Transverse colon (tissue), 4 donors: ENCODE data around the gene PRDM2. TPM values are rescaled to one million over a fixed set of nuclear protein-coding genes. Genes with fewer than 3 reads are reported as not detected.

ENCODE experiments used
- DNase-seq: peaks from one replicate; pipeline ENCODE4 v3.0.0-alpha.2; 2019
- H3K27ac ChIP-seq, 4 donors: fragments of 200-600 bp; sonication (generic); 2 replicates each; pipeline ENCODE4 v1.5.1; 2016 to 2018; ENCODE audit warnings: inconsistent platforms in 4 of 4
- H3K27me3 ChIP-seq: fragments of 200-600 bp; sonication (generic); 2 replicates; pipeline ENCODE4 v1.5.1; 2017; ENCODE audit warnings: inconsistent platforms
- H3K36me3 ChIP-seq, 4 donors: fragments of 200-600 bp; sonication (generic); 2 replicates each; pipeline ENCODE4 v1.5.1; 2017 to 2019; ENCODE audit warnings: inconsistent platforms in 4 of 4
- H3K4me1 ChIP-seq, 4 donors: fragments of 200-600 bp; sonication (generic); 2 replicates each; pipeline ENCODE4 v1.5.1; 2017 to 2020; ENCODE audit warnings: inconsistent platforms in 4 of 4
- H3K4me3 ChIP-seq, 4 donors: fragments of 200-600 bp; sonication (generic); 1 replicate in 1 of 4; 2 replicates in 3 of 4; pipeline versions ENCODE4 v1.5.1 to v1.6.1; 2017 to 2019; ENCODE audit warnings: inconsistent platforms in 4 of 4
- H3K9me3 ChIP-seq, 2 donors: fragments of 200-600 bp; sonication (generic); 2 replicates each; pipeline ENCODE4 v1.5.1; 2017 to 2019; ENCODE audit warnings: inconsistent platforms in 2 of 2
- CTCF ChIP-seq, 5 experiments: fragments of 200-600 bp in 3 of 5; fragments of 450-650 bp in 2 of 5; sonication (generic) in 3 of 5; IDR thresholded peaks; 1 replicate in 2 of 5; 2 replicates in 3 of 5; pipeline ENCODE4 v1.5.1; 2016 to 2017; ENCODE audit warnings: antibody characterized with exemption in 5 of 5, inconsistent platforms in 3 of 5, mild to moderate bottlenecking in 2 of 5, moderate library complexity in 1 of 5
- EP300 ChIP-seq: sonication (generic); formaldehyde crosslinking; IDR thresholded peaks from one replicate; pipeline ENCODE4 v1.6.1; 2017; ENCODE audit warnings: antibody characterized with exemption, low read depth
- POLR2A ChIP-seq: fragments of 450-650 bp; IDR thresholded peaks from one replicate; pipeline ENCODE4 v1.6.1; 2016; ENCODE audit warnings: antibody characterized with exemption, mild to moderate bottlenecking, moderate library complexity
- POLR2AphosphoS5 ChIP-seq, 3 donors: sonication (generic); formaldehyde crosslinking; IDR thresholded peaks; one replicate each; pipeline ENCODE4 v1.6.1; 2016; ENCODE audit warnings: antibody characterized with exemption in 3 of 3
- WGBS, 2 donors: methylation state at CpG; one replicate each; pipeline ENCODE4 v1.1.5; 2018; ENCODE audit warnings: low coverage in 1 of 2; 5-methylcytosine and 5-hydroxymethylcytosine counted together
- in situ Hi-C, 4 donors: fragments of 200-750 bp; cut with MboI; loops; one replicate each; pipeline versions ENCODE4 v1.15.0 to v1.15.1; 2017; ENCODE audit warnings: low sequenced_read_pairs in 3 of 4, low pct_ligation_motif_present in 1 of 4, low pct_unique_long_range_greater_than_20kb in 1 of 4
- intact Hi-C: fragments of 100-400 bp; cut with DNase I; formaldehyde crosslinking; loops from one replicate; pipeline ENCODE4 v1.15.1; 2023; ENCODE audit warnings: low total_unique reads
- total RNA-seq, 4 donors: library from RNA; depleted of rRNA; stranded (reverse); fragments of >200 nt; gene quantifications; one replicate each; pipeline ENCODE4 v1.1.0, GENCODE V29; 2016

The PRDM2 gene
- total RNA-seq, 4 donors from 2014 or later, result 27.3 to 40.5 (median 35.8) TPM

GRCh38 chr1:13772271-13772670, 72.3 kb downstream of the PRDM2 start:
- in situ Hi-C loops (no loop called here), intact Hi-C loops (no loop called here)
- TF ChIP-seq POLR2A (no peak), EP300 (no peak), CTCF (IDR thresholded peaks at IDR 0.05) (no peak), POLR2AphosphoS5 (IDR thresholded peaks at IDR 0.05) (no peak)
- no peak overlapping the region for H3K4me3 ChIP-seq
- H3K27ac ChIP-seq, result no peak overlapping the region
- peaks cover 0 to 27% (median 8%) of the 10 kb centered on the region in 4 donors for H3K36me3 ChIP-seq
- peaks cover 0 to 17% (median 0%) of the 10 kb centered on the region in 4 donors for H3K4me1 ChIP-seq
- H3K9me3 ChIP-seq, result no peaks in the 10 kb centered on the region
- 89 to 100% methylated on average over 1 to 4 of the region's 4 CpGs for WGBS, 2 donors
- H3K27me3 ChIP-seq, result no peaks in the 10 kb centered on the region
- no peak for DNase-seq

- Histone ChIP-seq H3K4me1 (peaks cover 0 to 11% (median 0%) of the 10 kb centered on the region in 4 donors), H3K4me3 (no peak overlapping the region), H3K27me3 (no peaks in the 10 kb centered on the region), H3K36me3 (peaks cover 0 to 44% (median 15%) of the 10 kb centered on the region in 4 donors), H3K9me3 (no peaks in the 10 kb centered on the region), H3K27ac (no peak overlapping the region)
- in situ Hi-C loops, result no loop called here
- no peak for TF ChIP-seq POLR2A
- no peak for TF ChIP-seq CTCF (IDR thresholded peaks at IDR 0.05)
- no peak for TF ChIP-seq POLR2AphosphoS5 (IDR thresholded peaks at IDR 0.05)
- TF ChIP-seq EP300, result no peak
- DNase-seq, result no peak
- WGBS, 2 donors, result 83 to 97% methylated on average over 1 to 2 of the region's 2 CpGs
- intact Hi-C loops, result no loop called here
Observed at GRCh38 chr1:13774121-13774520, 74.1 kb downstream of the PRDM2 start.

- no peak overlapping the region for H3K4me3 ChIP-seq
- TF ChIP-seq EP300 (no peak), POLR2AphosphoS5 (IDR thresholded peaks at IDR 0.05) (no peak), CTCF (IDR thresholded peaks at IDR 0.05) (no peak), POLR2A (no peak)
- no peak overlapping the region for H3K27ac ChIP-seq
- in situ Hi-C loops (no loop called here), intact Hi-C loops (no loop called here)
- no peaks in the 10 kb centered on the region for H3K9me3 ChIP-seq
- H3K27me3 ChIP-seq, result no peaks in the 10 kb centered on the region
- peaks cover 0 to 55% (median 17%) of the 10 kb centered on the region in 4 donors for H3K36me3 ChIP-seq
- 81 to 86% methylated on average over 2 to 5 of the region's 5 CpGs for WGBS, 2 donors
- no peak for DNase-seq
- H3K4me1 ChIP-seq, result peaks cover 0 to 9% (median 0%) of the 10 kb centered on the region in 4 donors
Observed at GRCh38 chr1:13775459-13775858, 75.5 kb downstream of the PRDM2 start.

GRCh38 chr1:13775916-13776315, 75.9 kb downstream of the PRDM2 start:
- in situ Hi-C loops (no loop called here), intact Hi-C loops (no loop called here)
- WGBS, 2 donors, result 91% methylated on average over 3 of the region's 3 CpGs; no CpG with 5 or more reads in 1 of the 2 donors
- Histone ChIP-seq H3K9me3 (no peaks in the 10 kb centered on the region), H3K4me3 (no peak overlapping the region), H3K27me3 (no peaks in the 10 kb centered on the region), H3K36me3 (peaks cover 0 to 55% (median 17%) of the 10 kb centered on the region in 4 donors), H3K27ac (no peak overlapping the region), H3K4me1 (peaks cover 0 to 10% (median 0%) of the 10 kb centered on the region in 4 donors)
- TF ChIP-seq POLR2A, result no peak
- DNase-seq, result no peak

GRCh38 chr1:13778431-13778830, 78.4 kb downstream of the PRDM2 start:
- in situ Hi-C loops, result no loop called here
- H3K9me3 ChIP-seq, result no peaks in the 10 kb centered on the region
- peaks cover 0 to 29% (median 2%) of the 10 kb centered on the region in 4 donors for H3K4me1 ChIP-seq
- no peak overlapping the region for H3K4me3 ChIP-seq
- peaks cover 0 to 55% (median 17%) of the 10 kb centered on the region in 4 donors for H3K36me3 ChIP-seq
- TF ChIP-seq EP300 (no peak), POLR2A (no peak), CTCF (IDR thresholded peaks at IDR 0.05) (no peak), POLR2AphosphoS5 (IDR thresholded peaks at IDR 0.05) (no peak)
- intact Hi-C loops, result no loop called here
- no peak for DNase-seq
- H3K27ac ChIP-seq, result no peak overlapping the region
- no peaks in the 10 kb centered on the region for H3K27me3 ChIP-seq
- WGBS, 2 donors, result 91 to 97% methylated on average over 7 of the region's 7 CpGs
